HepG2 (cell line): ENCODE data around the gene SYN1. TPM values are rescaled to one million over a fixed set of nuclear protein-coding genes. Genes with fewer than 3 reads are reported as not detected.
A peak's percentile ranks its signal among the peaks of the same experiment; 100 is the strongest.

Source experiments
- ATAC-seq: fragments of 200-7000 bp; cut with Tn5 transposase; 3 replicates; pipeline ENCODE4 v1.9.1; 2020; ENCODE audit warnings: mild to moderate bottlenecking, moderate library complexity
- BruUV-seq: library from RNA; stranded (reverse); fragments of 400-500 nt; replicated peaks from 2 replicates; lab custom pipeline; 2021; lab: Mats Ljungman, UMichigan
- CTCF ChIA-PET: fragments of 300-600 bp; formaldehyde crosslinking; extraction: SDS; loops from one replicate; lab custom pipeline; 2021; ENCODE audit warnings: low total read pairs, inconsistent platforms, low intra/inter-chr PET ratio; lab: Yijun Ruan, JAX
- POLR2A ChIA-PET: fragments of 350-600 bp; sonication (Branson Sonifier 250); formaldehyde crosslinking; loops from one replicate; lab custom pipeline; 2020; ENCODE audit warnings: antibody characterized with exemption, inconsistent platforms; lab: Yijun Ruan, JAX
- DNase-seq: peaks from one replicate; pipeline ENCODE4 v3.0.0-alpha.2; 2015; ENCODE audit warnings: low spot score
- FAIRE-seq: peaks from 3 replicates; lab custom pipeline; 2011; peaks lifted over from hg19 to GRCh38; lab: Jason Lieb, UNC
- H2AFZ ChIP-seq: one replicate; pipeline ENCODE4 v1.6.1; 2011; ENCODE audit warnings: low read length, inconsistent platforms
- H3K27ac ChIP-seq: fragments of 300-600 bp; 3 replicates; pipeline ENCODE4 v1.8.0; 2011; ENCODE audit warnings: mixed run types, mild to moderate bottlenecking, mixed read lengths, low read length, inconsistent platforms; ENCODE audit not compliant: insufficient read depth; ENCODE audit errors: extremely low read length
- H3K27me3 ChIP-seq, 2 experiments: fragments of 200-600 bp in 1 of 2; 2 replicates in 1 of 2; 3 replicates in 1 of 2; pipeline versions ENCODE4 v1.6.0 to v1.8.0; 2011; ENCODE audit warnings: low read length in 2 of 2, mild to moderate bottlenecking in 2 of 2, moderate library complexity in 2 of 2, inconsistent platforms in 1 of 2; ENCODE audit not compliant: insufficient read depth in 2 of 2, control insufficient read depth in 1 of 2
- H3K36me3 ChIP-seq, 2 experiments: fragments of 200-600 bp in 1 of 2; replicated peaks in 1 of 2; 2 replicates in 1 of 2; 3 replicates in 1 of 2; pipeline versions ENCODE4 v1.5.1 to v1.8.0; 2011; ENCODE audit warnings: low read length in 2 of 2, inconsistent platforms in 1 of 2; ENCODE audit not compliant: insufficient read depth in 2 of 2, control insufficient read depth in 1 of 2
- H3K4me1 ChIP-seq: 2 replicates; pipeline ENCODE4 v1.5.1; 2012; ENCODE audit warnings: low read length, inconsistent platforms; ENCODE audit not compliant: insufficient read depth
- H3K4me2 ChIP-seq: 2 replicates; pipeline ENCODE4 v1.6.0; 2011; ENCODE audit warnings: low read depth, low read length, inconsistent platforms
- H3K4me3 ChIP-seq, 3 experiments: fragments of 200-600 bp in 1 of 3; sonication (generic), shearing (Covaris generic) in 1 of 3; replicated peaks in 1 of 3; 2 replicates each; pipeline ENCODE4 v1.5.1; 2011 to 2016; ENCODE audit warnings: low read length in 3 of 3, inconsistent platforms in 2 of 3, low read depth in 2 of 3, mild to moderate bottlenecking in 2 of 3, control low read depth in 1 of 3, mixed read lengths in 1 of 3; ENCODE audit not compliant: insufficient read depth in 1 of 3
- H3K79me2 ChIP-seq: one replicate; pipeline ENCODE4 v1.6.1; 2011; ENCODE audit warnings: low read length, inconsistent platforms; ENCODE audit not compliant: insufficient read depth
- H3K9ac ChIP-seq: 2 replicates; pipeline ENCODE4 v1.6.0; 2011; ENCODE audit warnings: mild to moderate bottlenecking, low read depth, low read length, inconsistent platforms; ENCODE audit not compliant: insufficient read depth
- H3K9me3 ChIP-seq: 2 replicates; pipeline ENCODE4 v1.5.1; 2012; ENCODE audit warnings: mild to moderate bottlenecking, low read length
- H4K20me1 ChIP-seq: 2 replicates; pipeline ENCODE4 v1.6.0; 2011; ENCODE audit warnings: inconsistent platforms, mild to moderate bottlenecking, low read length, moderate library complexity; ENCODE audit not compliant: insufficient read depth
- ATF7 ChIP-seq, 2 experiments: fragments of 450-650 bp in 1 of 2; sonication (generic) in 1 of 2; formaldehyde crosslinking in 1 of 2; IDR thresholded peaks; 2 replicates each; pipeline versions ENCODE4 v1.4.0 to v1.6.1; 2016 to 2020; ENCODE audit warnings: antibody characterized with exemption in 1 of 2, mild to moderate bottlenecking in 1 of 2, missing genetic modification reagents in 1 of 2
- CHD4 ChIP-seq: fragments of 200-600 bp; sonication (generic); IDR thresholded peaks from 2 replicates; pipeline ENCODE4 v1.7.0; 2017; ENCODE audit warnings: mild to moderate bottlenecking, low read length, borderline replicate concordance
- DNMT1 ChIP-seq: sonication (generic); formaldehyde crosslinking; IDR thresholded peaks from 2 replicates; pipeline ENCODE4 v1.5.1; 2020; ENCODE audit warnings: mild to moderate bottlenecking, missing genetic modification reagents
- GLI4 ChIP-seq: sonication (generic); formaldehyde crosslinking; IDR thresholded peaks from 2 replicates; pipeline ENCODE4 v1.5.1; 2020; ENCODE audit warnings: missing genetic modification reagents, mild to moderate bottlenecking, moderate library complexity, borderline replicate concordance
- MTF1 ChIP-seq: sonication (generic); formaldehyde crosslinking; IDR thresholded peaks from 2 replicates; pipeline ENCODE4 v1.5.0; 2020; ENCODE audit warnings: missing genetic modification reagents
- TBL1XR1 ChIP-seq: fragments of 150-350 bp; IDR thresholded peaks from 2 replicates; pipeline ENCODE4 v1.6.1; 2014; ENCODE audit warnings: borderline replicate concordance, low read length; ENCODE audit not compliant: partially characterized antibody
- ZEB1 ChIP-seq: IDR thresholded peaks from 2 replicates; pipeline ENCODE4 v1.6.1; 2012; ENCODE audit warnings: mild to moderate bottlenecking, low read depth, inconsistent platforms; ENCODE audit not compliant: insufficient replicate concordance
- ZMYM2 ChIP-seq: sonication (generic); formaldehyde crosslinking; IDR thresholded peaks from 2 replicates; pipeline ENCODE4 v1.8.0; 2022; ENCODE audit warnings: mild to moderate bottlenecking, missing genetic modification reagents
- ZNF501 ChIP-seq: sonication (generic); formaldehyde crosslinking; IDR thresholded peaks from 2 replicates; pipeline ENCODE4 v1.5.1; 2020; ENCODE audit warnings: mild to moderate bottlenecking, moderate library complexity, missing genetic modification reagents
- ZNF558 ChIP-seq: sonication (generic); formaldehyde crosslinking; IDR thresholded peaks from 2 replicates; pipeline ENCODE4 v1.9.0; 2022; ENCODE audit warnings: mild to moderate bottlenecking, missing genetic modification reagents, borderline replicate concordance
- ZNF747 ChIP-seq: sonication (generic); formaldehyde crosslinking; IDR thresholded peaks from 2 replicates; pipeline ENCODE4 v1.8.1; 2023; ENCODE audit warnings: missing genetic modification reagents, mild to moderate bottlenecking, borderline replicate concordance
- ZNF772 ChIP-seq: sonication (generic); formaldehyde crosslinking; IDR thresholded peaks from 2 replicates; pipeline ENCODE4 v1.5.0; 2020; ENCODE audit warnings: mild to moderate bottlenecking, missing genetic modification reagents
- ZNF839 ChIP-seq: sonication (generic); formaldehyde crosslinking; IDR thresholded peaks from 2 replicates; pipeline ENCODE4 v1.4.0; 2020; ENCODE audit warnings: missing genetic modification reagents, mild to moderate bottlenecking, borderline replicate concordance
- ZNF883 ChIP-seq: sonication (generic); formaldehyde crosslinking; IDR thresholded peaks from 2 replicates; pipeline ENCODE4 v1.5.1; 2020; ENCODE audit warnings: mild to moderate bottlenecking, missing genetic modification reagents; ENCODE audit errors: not compliant biosample characterization
- whole genome bisulfite sequencing: methylation state at CpG from one replicate; pipeline ENCODE4 v1.1.6; 2017; ENCODE audit warnings: low lambda C conversion rate; 5-methylcytosine and 5-hydroxymethylcytosine counted together
- in situ Hi-C: cut with HindIII; loops from 2 replicates; pipeline ENCODE4 v1.10.0; 2017; ENCODE audit warnings: low pct_unique_long_range_greater_than_20kb; ENCODE audit not compliant: extremely low pct_ligation_motif_present
- intact Hi-C: fragments of 100-400 bp; cut with micrococcal nuclease; formaldehyde crosslinking; loops from one replicate; pipeline ENCODE4 v1.10.0; 2022; ENCODE audit not compliant: unreplicated experiment
- polyA plus RNA-seq, 8 experiments: library from polyadenylated mRNA; depleted of rRNA in 3 of 8; stranded (reverse) in 7 of 8; unstranded in 1 of 8; fragments of >200 nt; fragmentation: Illumina TruSeq in 4 of 8; extraction: Trizol in 4 of 8; gene quantifications; 2 replicates each; pipeline versions ENCODE4 v1.2.1 to v1.2.3, GENCODE V29; 2011 to 2016; ENCODE audit warnings: low read depth in 4 of 8, missing spikeins in 1 of 8, mixed read lengths in 1 of 8; ENCODE audit not compliant: insufficient read depth in 1 of 8
- total RNA-seq, 5 experiments: library from RNA; depleted of rRNA; stranded (reverse); fragments of >200 nt; fragmentation: Illumina TruSeq; extraction: Trizol; gene quantifications; 2 replicates each; pipeline ENCODE4 v1.2.3, GENCODE V29; 2016; ENCODE audit warnings: low read depth in 1 of 5
- TF ChIP-seq, protein P1 (sequence below): IDR thresholded peaks from 2 replicates; pipeline ENCODE4 v1.6.1; 2016; ENCODE audit warnings: mild to moderate bottlenecking
- TF ChIP-seq, protein P2 (sequence below): sonication (generic); formaldehyde crosslinking; IDR thresholded peaks from 2 replicates; pipeline ENCODE4 v1.4.0; 2020; ENCODE audit warnings: missing genetic modification reagents
- TF ChIP-seq, protein P3 (sequence below): sonication (generic); formaldehyde crosslinking; IDR thresholded peaks from 2 replicates; pipeline ENCODE4 v1.5.0; 2020; ENCODE audit warnings: missing genetic modification reagents

The SYN1 gene
- total and polyA plus RNA-seq, 2 of the 13 experiments (the other 11 are each of a cell fraction or from before 2014, with no cell fraction given) = not detected

DNA sequence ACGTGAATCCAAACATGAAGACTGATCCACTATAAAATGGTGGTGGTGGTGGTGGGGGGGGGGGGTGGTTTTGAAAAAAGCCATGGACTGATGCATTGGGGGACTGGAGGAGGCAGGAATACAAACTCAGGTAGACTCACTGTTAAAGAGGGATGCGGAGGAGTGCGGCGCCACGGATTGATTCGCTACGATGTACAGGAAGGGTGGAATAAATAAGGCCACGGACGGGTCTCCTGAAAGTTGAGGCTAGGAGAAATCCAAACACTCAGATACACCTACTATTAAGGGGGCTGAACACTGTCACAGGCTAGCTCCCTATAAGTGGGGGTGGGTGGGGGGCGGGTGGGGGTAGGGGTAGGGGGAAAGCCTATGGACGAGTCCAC lies 30.1 kb upstream of the SYN1 start:
- Histone ChIP-seq H3K36me3 (peaks cover 0 to 5% of the 10 kb centered on the region in 2 experiments; a peak in 3 of 5 replicates), H3K27me3 (no peaks in the 10 kb centered on the region), H3K4me2 (peak overlapping the region; percentile 58; the same call in 1 of the 2 replicates), H3K9ac (peak overlapping the region; percentile 67), H3K79me2 (peaks cover 2% of the 10 kb centered on the region), H3K27ac (no peak overlapping the region), H2AFZ (no peak overlapping the region), H3K4me1 (no peaks in the 10 kb centered on the region), H3K4me3 (peak overlapping the region in 2 of 3 experiments; percentile 57 to 66; a peak in 3 of 6 replicates), H3K9me3 (no peaks in the 10 kb centered on the region), H4K20me1 (no peaks in the 10 kb centered on the region)
- in situ Hi-C loops (no loop called here), intact Hi-C loops (no loop called here)
- 65% methylated on average over 11 of the region's 11 CpGs for WGBS
- ChIA-PET CTCF (no interaction called here), POLR2A (no interaction called here)
- BruUV-seq = no TSS peak
- DNase-seq (no peak), ATAC-seq (no peak), FAIRE-seq (no peak)
- TF ChIP-seq DNMT1 (CRISPR knock-in tag) (no peak), ZMYM2 (CRISPR knock-in tag) (no peak), CHD4 (no peak), ATF7 (IDR thresholded peaks at IDR 0.05) (no peak), ATF7 (CRISPR knock-in tag; IDR thresholded peaks at IDR 0.05) (no peak), GLI4 (no peak), ZNF558 (CRISPR knock-in tag) (no peak), ZEB1 (no peak), MTF1 (CRISPR knock-in tag) (no peak), ZNF747 (CRISPR knock-in tag) (no peak), TBL1XR1 (no peak), ZNF883 (CRISPR knock-in tag) (no peak), ZNF772 (CRISPR knock-in tag) (no peak), ZNF839 (CRISPR knock-in tag) (no peak), ZNF501 (no peak)
- TF ChIP-seq, protein P1, sequence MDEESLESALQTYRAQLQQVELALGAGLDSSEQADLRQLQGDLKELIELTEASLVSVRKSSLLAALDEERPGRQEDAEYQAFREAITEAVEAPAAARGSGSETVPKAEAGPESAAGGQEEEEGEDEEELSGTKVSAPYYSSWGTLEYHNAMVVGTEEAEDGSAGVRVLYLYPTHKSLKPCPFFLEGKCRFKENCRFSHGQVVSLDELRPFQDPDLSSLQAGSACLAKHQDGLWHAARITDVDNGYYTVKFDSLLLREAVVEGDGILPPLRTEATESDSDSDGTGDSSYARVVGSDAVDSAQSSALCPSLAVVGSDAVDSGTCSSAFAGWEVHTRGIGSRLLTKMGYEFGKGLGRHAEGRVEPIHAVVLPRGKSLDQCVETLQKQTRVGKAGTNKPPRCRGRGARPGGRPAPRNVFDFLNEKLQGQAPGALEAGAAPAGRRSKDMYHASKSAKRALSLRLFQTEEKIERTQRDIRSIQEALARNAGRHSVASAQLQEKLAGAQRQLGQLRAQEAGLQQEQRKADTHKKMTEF = no peak
- TF ChIP-seq, protein P2, sequence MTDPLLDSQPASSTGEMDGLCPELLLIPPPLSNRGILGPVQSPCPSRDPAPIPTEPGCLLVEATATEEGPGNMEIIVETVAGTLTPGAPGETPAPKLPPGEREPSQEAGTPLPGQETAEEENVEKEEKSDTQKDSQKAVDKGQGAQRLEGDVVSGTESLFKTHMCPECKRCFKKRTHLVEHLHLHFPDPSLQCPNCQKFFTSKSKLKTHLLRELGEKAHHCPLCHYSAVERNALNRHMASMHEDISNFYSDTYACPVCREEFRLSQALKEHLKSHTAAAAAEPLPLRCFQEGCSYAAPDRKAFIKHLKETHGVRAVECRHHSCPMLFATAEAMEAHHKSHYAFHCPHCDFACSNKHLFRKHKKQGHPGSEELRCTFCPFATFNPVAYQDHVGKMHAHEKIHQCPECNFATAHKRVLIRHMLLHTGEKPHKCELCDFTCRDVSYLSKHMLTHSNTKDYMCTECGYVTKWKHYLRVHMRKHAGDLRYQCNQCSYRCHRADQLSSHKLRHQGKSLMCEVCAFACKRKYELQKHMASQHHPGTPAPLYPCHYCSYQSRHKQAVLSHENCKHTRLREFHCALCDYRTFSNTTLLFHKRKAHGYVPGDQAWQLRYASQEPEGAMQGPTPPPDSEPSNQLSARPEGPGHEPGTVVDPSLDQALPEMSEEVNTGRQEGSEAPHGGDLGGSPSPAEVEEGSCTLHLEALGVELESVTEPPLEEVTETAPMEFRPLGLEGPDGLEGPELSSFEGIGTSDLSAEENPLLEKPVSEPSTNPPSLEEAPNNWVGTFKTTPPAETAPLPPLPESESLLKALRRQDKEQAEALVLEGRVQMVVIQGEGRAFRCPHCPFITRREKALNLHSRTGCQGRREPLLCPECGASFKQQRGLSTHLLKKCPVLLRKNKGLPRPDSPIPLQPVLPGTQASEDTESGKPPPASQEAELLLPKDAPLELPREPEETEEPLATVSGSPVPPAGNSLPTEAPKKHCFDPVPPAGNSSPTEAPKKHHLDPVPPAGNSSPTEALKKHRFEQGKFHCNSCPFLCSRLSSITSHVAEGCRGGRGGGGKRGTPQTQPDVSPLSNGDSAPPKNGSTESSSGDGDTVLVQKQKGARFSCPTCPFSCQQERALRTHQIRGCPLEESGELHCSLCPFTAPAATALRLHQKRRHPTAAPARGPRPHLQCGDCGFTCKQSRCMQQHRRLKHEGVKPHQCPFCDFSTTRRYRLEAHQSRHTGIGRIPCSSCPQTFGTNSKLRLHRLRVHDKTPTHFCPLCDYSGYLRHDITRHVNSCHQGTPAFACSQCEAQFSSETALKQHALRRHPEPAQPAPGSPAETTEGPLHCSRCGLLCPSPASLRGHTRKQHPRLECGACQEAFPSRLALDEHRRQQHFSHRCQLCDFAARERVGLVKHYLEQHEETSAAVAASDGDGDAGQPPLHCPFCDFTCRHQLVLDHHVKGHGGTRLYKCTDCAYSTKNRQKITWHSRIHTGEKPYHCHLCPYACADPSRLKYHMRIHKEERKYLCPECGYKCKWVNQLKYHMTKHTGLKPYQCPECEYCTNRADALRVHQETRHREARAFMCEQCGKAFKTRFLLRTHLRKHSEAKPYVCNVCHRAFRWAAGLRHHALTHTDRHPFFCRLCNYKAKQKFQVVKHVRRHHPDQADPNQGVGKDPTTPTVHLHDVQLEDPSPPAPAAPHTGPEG (CRISPR knock-in tag) = no peak
- TF ChIP-seq, protein P3, sequence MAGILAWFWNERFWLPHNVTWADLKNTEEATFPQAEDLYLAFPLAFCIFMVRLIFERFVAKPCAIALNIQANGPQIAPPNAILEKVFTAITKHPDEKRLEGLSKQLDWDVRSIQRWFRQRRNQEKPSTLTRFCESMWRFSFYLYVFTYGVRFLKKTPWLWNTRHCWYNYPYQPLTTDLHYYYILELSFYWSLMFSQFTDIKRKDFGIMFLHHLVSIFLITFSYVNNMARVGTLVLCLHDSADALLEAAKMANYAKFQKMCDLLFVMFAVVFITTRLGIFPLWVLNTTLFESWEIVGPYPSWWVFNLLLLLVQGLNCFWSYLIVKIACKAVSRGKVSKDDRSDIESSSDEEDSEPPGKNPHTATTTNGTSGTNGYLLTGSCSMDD (CRISPR knock-in tag) = no peak
